GM21447 (cell line): ENCODE measurements around the gene NRG2.
A peak's percentile ranks its signal among the peaks of the same experiment; 100 is the strongest.

Experiments used
- ATAC-seq: cut with Tn5 transposase; IDR thresholded peaks from one replicate; pipeline ENCODE4 v1.9.1; 2021; ENCODE audit not compliant: unreplicated experiment

NRG2 gene

DNA sequence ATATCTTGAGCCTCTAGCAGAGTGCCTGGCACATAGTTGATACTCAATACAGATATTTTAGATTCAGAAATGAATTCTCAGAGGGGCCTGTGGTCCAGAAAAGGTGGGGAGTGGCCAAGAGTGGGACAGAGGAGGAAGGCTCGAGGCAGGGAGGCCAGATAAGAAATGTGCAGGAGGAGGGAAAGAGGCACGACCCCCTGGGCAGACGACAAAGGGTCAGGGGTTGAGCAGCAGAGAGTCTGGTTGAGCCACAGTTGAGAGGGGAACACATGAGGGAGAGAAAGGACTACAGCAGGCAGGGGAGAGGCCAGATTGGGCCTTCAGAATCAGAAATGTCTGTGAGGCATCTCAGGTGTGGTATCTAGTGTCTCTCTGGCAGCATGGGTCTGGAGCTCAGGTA lies 158.4 kb downstream of the NRG2 start:
- ATAC-seq: no peak

GRCh38 chr5:139884144-139884543 lies 159.0 kb downstream of the NRG2 start:
- no peak for ATAC-seq

GRCh38 chr5:139882961-139883539 lies 160.0 kb downstream of the NRG2 start:
- ATAC-seq: no peak

DNA sequence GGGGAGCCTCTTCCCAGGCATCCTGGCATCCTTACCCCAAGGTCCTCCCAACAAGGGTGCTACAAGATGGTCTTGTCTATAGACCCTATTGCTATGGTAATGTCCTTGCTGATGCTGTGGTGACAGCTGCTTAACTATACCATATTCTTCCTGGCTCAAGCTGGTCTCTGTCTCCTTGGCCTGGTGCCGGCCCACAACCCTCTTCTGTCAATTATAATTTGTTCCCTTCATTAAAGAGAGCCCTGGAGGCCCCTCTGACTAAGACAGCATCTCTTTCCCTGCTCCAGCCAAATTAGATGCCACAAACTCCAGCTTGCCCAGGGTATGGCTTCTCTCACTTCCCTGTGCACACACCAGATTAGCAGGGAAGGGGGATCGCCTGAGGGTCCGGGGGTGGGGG lies 160.8 kb downstream of the NRG2 start:
- ATAC-seq: no peak

DNA sequence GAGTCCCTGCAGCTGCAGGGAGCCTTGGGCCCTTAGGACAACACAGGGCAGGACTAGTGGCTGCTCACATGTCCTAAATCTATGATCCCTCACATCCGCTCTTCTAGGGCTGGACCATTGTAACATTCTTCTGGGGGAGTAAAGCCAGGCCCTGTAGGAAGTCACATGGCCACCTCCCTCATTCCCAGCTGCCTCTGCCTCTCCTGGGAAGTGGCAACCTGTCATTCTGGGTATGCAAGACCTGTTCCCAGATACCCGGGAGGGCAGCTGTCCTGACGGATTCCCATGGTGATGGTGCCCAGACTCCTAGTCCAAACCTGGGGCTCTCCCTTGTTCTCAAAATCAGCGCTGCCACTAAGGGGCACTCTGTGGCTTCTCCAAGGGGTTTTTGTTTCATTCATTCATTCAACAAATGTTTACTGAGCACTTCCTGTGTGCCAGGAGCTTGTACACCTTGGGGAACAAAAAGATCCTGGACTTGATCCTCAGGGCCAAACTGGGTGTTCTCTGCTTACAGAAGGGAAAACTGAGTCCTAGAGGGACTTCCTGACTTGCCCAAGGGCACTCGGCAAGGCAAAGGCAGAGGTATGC lies 161.9 kb downstream of the NRG2 start:
- ATAC-seq: no peak

GRCh38 chr5:139880416-139881142 lies 162.5 kb downstream of the NRG2 start:
- ATAC-seq: no peak

DNA sequence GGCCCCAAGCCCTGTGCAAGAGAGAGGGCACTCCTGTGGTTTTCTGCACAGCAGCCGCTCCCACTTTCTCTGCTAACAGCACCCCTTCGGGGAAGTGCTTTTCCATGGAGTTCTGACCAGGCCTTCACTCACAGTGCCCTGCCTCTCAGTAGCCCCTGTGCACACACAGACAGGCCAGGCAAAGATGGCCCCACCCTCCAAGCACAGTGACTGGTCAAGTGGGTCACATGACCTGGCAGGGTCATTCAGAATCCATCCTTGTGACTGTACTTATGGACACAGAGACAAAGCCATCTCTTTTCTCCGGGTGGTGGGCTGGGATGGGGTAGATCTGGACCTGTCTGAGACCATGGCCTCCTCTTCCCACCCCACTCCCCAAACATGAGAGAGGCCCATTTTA lies 165.0 kb downstream of the NRG2 start:
- no peak for ATAC-seq

- no peak for ATAC-seq
Observed at GRCh38 chr5:139877129-139877597, 165.9 kb downstream of the NRG2 start.

DNA sequence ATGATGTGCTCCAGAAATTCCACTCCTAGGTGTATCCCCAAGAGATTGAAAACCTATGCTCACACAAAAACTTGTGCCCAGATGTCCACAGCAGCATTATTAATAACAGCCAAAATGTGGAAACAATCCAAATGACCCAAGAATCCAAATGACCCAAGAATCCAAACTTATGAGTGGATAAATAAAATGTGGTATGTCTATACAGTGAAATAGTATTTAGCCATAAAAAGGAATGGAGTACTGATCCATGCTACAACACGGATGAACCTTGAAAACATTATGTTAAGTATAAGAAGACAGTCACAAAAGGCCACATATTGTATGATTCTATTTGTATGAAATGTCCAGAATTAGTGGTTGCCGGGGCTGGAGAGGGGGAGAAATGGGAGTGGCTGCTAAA lies 167.1 kb downstream of the NRG2 start:
- ATAC-seq: no peak

GRCh38 chr5:139872851-139873794 lies 170.0 kb downstream of the NRG2 start:
- ATAC-seq: no peak

- no peak for ATAC-seq
Observed at GRCh38 chr5:139872052-139872766, 170.9 kb downstream of the NRG2 start.

DNA sequence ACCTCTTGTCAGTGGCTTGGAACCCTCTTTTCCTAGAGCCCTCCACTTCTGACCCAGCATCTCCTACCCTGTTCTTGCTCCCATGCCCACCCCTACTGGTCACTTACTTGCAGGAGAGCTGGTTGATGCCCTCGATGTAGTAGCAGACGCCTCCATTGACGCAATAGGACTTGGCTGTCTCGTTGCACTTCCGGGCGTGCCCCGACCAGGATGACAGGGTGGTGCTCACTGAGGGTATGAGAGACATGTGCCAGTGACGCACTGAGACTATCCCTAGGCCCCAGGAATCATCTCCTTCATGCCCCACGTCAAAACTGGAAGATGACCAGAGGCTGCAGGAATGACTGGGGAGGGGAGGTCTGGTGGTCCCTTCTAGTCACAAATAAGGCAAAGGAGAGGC lies 171.5 kb downstream of the NRG2 start:
- no peak for ATAC-seq

DNA sequence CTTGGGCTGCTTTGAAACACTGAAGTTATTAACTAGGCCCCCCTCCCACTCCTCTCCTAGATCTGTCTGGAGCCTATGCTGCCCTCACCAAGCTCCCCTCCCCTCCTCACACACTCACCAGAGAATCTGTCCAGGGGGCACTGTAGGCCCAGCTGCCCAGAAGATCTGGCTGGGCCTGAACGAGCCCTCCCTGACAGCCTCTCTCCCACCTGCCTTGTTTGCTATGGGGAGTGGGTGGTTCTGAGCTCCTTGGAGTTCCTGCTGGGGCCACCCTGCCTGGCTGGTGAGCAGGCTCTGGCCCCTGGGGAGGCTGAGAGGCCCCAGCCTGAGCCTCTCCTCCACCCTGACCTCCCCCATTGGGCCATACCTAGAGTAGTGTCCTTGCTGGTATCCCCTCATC lies 172.4 kb downstream of the NRG2 start:
- no peak for ATAC-seq

- ATAC-seq: no peak
Observed at GRCh38 chr5:139869042-139869790, 173.9 kb downstream of the NRG2 start.

DNA sequence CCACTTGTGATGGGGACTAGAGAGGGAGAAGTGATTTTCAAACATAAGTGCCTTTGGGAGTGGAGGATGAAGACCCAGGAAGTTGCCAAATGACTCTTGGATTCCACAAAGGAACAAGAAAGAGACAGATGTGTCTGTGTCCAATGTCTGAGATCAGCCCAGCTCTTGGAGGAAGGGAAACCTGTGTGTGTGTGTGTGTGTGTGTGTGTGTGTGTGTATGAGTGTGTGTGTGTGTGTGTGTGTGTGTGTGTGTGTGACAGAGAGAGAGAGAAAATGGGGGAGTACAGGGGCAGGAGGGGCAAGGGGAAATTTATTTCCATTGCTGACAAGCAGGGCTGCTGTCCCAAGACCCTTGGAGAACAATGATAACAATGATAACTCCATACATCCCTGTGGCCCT lies 175.5 kb downstream of the NRG2 start:
- no peak for ATAC-seq

DNA sequence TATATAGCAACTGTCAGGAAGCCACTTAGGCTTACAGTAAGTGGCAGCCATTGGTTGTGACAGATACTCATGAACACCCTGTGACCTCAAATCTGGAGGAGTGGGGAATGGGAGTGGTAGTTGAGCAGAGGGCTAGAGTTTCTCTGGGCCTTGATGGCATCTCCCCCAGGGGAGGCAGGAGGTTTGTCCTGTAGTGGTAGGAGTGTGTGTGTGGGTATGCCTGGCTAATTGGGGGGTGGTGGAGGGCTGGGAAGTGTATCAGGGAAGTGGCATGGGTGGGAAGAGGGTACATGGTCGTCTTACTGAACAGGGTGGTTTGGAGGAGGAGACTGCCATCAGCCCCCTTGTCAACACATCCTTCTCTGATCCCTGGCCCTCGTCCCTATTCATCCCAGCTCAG lies 176.0 kb downstream of the NRG2 start:
- no peak for ATAC-seq

DNA sequence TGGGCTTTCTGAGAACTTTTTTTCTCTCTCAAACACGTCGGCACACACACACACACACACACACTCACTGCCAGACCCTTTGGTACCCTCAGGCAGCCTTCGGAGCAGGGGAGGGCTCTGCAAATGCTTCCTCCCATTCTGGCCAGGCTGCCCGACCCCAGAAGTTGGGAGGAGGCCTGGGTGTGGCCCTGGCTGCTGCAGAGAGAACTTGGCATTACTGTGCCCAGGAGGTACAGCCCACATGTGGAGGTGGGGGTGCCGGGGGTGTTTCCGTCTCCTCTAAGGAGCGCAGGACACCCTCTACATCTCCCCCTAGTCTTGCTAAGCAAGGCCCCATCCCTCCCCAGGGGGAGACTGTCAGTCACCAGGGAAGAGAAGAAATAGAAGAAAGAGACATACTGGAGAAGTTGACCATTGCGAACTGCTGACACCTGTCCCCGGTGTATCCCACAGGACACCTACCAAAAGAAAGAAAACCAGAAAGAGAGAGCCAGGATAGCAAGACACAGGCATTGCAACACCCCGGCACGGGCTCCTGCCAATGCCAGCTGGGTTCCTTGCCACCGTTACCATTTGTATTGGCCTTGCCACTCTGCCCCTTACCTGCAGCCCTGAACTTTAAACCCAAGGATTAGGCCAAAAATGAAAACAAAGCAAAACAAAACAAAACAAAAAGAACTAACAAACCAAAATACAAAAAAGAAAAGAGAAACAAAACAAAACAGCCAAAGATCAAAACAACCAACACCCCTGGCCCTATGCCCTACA lies 178.2 kb downstream of the NRG2 start:
- no peak for ATAC-seq

DNA sequence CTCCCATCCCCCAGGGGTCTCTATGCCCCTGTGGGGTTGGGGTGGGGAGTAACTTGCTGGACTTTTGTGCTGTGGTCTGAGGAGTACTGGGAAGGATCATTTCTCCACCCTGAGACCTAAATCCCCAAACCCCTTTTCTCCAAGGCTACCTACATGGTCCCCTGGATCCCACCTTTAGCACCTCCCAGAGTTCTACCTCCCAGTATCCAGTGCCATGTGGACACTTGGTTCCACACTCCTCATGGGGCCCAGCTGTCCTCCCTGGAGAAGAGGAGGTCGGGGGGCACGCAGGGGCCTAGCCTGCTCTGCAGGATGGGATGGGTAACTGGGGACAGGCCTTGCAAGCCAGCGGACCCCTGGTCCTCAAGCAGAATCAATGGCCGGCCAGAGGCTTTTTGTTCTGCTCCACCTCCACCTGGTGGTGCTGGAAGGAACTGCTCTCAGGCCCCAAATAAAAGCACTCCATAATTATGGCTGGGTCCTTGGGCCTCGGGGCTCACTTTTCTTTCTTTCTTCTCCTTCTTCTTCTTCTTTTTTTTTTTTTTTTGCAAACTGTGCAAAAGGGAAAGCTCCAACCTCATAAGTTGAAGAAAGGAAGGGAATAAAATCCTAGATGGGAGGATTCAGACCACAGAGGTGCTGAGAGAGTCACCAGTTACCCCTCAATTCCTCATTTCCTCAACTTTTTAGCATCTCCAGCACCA lies 179.1 kb downstream of the NRG2 start:
- ATAC-seq: peak; percentile 57

DNA sequence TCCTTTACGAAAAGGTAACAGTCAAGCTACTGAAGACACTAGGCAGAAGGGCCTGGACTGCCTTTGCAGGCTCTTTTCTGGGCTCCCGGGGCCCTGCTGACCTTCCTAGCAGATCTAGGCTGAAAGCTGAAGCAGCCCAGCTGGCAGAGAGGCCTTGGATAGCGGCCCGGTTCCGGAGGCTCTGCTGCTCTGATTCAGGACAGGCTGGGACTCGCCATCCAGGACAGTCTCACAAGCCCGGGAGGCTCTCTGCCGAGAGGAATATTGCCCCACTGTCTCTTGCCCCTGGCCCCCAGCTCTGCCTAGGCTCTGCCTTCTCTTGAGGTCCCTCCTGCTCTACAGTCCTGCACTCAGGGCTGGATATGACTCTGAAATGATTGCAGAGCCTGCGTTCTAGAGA lies 179.7 kb downstream of the NRG2 start:
- no peak for ATAC-seq
